ENCODE results near the gene OXGR1.

OXGR1 gene

GRCh38 chr13:96998051-96998450 lies 3.8 kb upstream of the OXGR1 start:
- Histone ChIP-seq H3K27me3 (peaks cover 36% of the 10 kb centered on the region), H3K4me1 (ENCODE audit: control insufficient read depth in 1 of 2, insufficient read depth in 1 of 2, low read depth in 1 of 2, low read length in 1 of 2) (no peaks in the 10 kb centered on the region), H3K27ac (no peak overlapping the region), H3K4me3 (ENCODE audit: low read depth in 1 of 2, low read length in 1 of 2) (no peak overlapping the region), H3K36me3 (no peaks in the 10 kb centered on the region), H3K9me3 (no peaks in the 10 kb centered on the region)
- TF ChIP-seq CTCF (IDR thresholded peaks at IDR 0.05): no peak

- TF ChIP-seq CTCF (IDR thresholded peaks at IDR 0.05): no peak
- H3K27me3 ChIP-seq: peaks cover 47% of the 10 kb centered on the region
- no peak overlapping the region for H3K4me3 ChIP-seq (ENCODE audit: low read depth in 1 of 2, low read length in 1 of 2)
- H3K9me3 ChIP-seq: no peaks in the 10 kb centered on the region
- H3K27ac ChIP-seq: no peak overlapping the region
- no peaks in the 10 kb centered on the region for H3K36me3 ChIP-seq
- H3K4me1 ChIP-seq (ENCODE audit: control insufficient read depth in 1 of 2, insufficient read depth in 1 of 2, low read depth in 1 of 2, low read length in 1 of 2): no peaks in the 10 kb centered on the region
These were observed 2.6 kb upstream of the OXGR1 start for GRCh38 chr13:96996886-96997285.

GRCh38 chr13:96996107-96996506 lies 1.8 kb upstream of the OXGR1 start:
- no peaks in the 10 kb centered on the region for H3K9me3 ChIP-seq
- peaks cover 47% of the 10 kb centered on the region for H3K27me3 ChIP-seq
- no peaks in the 10 kb centered on the region for H3K4me1 ChIP-seq (ENCODE audit: control insufficient read depth in 1 of 2, insufficient read depth in 1 of 2, low read depth in 1 of 2, low read length in 1 of 2)
- no peak overlapping the region for H3K4me3 ChIP-seq (ENCODE audit: low read depth in 1 of 2, low read length in 1 of 2)
- TF ChIP-seq CTCF (IDR thresholded peaks at IDR 0.05): no peak
- no peaks in the 10 kb centered on the region for H3K36me3 ChIP-seq
- H3K27ac ChIP-seq: no peak overlapping the region

- no peak overlapping the region for H3K4me3 ChIP-seq (ENCODE audit: low read depth in 1 of 2, low read length in 1 of 2)
These were observed 575 bp upstream of the OXGR1 start for GRCh38 chr13:96994858-96995243.

GRCh38 chr13:96993634-96994016 lies 651 bp downstream of the OXGR1 start:
- TF ChIP-seq CTCF (IDR thresholded peaks at IDR 0.05): no peak
- Histone ChIP-seq H3K4me3 (ENCODE audit: low read depth in 1 of 2, low read length in 1 of 2) (no peak overlapping the region), H3K27ac (no peak overlapping the region), H3K36me3 (no peaks in the 10 kb centered on the region), H3K4me1 (ENCODE audit: control insufficient read depth in 1 of 2, insufficient read depth in 1 of 2, low read depth in 1 of 2, low read length in 1 of 2) (no peaks in the 10 kb centered on the region), H3K9me3 (no peaks in the 10 kb centered on the region), H3K27me3 (peaks cover 47% of the 10 kb centered on the region)

More at GRCh38 chr13:96994858-96995243, 575 bp upstream of the OXGR1 start:
- Histone ChIP-seq H3K4me1 (ENCODE audit: control insufficient read depth in 1 of 2, insufficient read depth in 1 of 2, low read depth in 1 of 2, low read length in 1 of 2) (no peaks in the 10 kb centered on the region), H3K36me3 (no peaks in the 10 kb centered on the region), H3K27ac (no peak overlapping the region), H3K9me3 (no peaks in the 10 kb centered on the region), H3K27me3 (peaks cover 47% of the 10 kb centered on the region)
- TF ChIP-seq CTCF (IDR thresholded peaks at IDR 0.05): no peak

- H3K36me3 ChIP-seq: no peaks in the 10 kb centered on the region
- H3K9me3 ChIP-seq: no peaks in the 10 kb centered on the region
- TF ChIP-seq CTCF (IDR thresholded peaks at IDR 0.05): no peak
- H3K27ac ChIP-seq: no peak overlapping the region
- H3K4me1 ChIP-seq (ENCODE audit: control insufficient read depth in 1 of 2, insufficient read depth in 1 of 2, low read depth in 1 of 2, low read length in 1 of 2): no peaks in the 10 kb centered on the region
- peaks cover 47% of the 10 kb centered on the region for H3K27me3 ChIP-seq
- H3K4me3 ChIP-seq (ENCODE audit: low read depth in 1 of 2, low read length in 1 of 2): no peak overlapping the region
These were observed 1.6 kb downstream of the OXGR1 start for GRCh38 chr13:96992633-96993032.

Measured in neutrophil (primary cell).